HFFc6 (cell line): ENCODE results near the gene IRGC. TPM values are rescaled to one million over a fixed set of nuclear protein-coding genes. Genes with fewer than 3 reads are reported as not detected.

Experiments used
- DNase-seq: peaks from one replicate; pipeline ENCODE4 v3.0.0-alpha.2; 2018
- H3K27ac Mint-ChIP-seq: 2 replicates; pipeline ENCODE4 v1.8.0; 2020; ENCODE audit warnings: mild to moderate bottlenecking, mixed read lengths
- H3K27me3 Mint-ChIP-seq: 2 replicates; pipeline ENCODE4 v1.8.0; 2021; ENCODE audit warnings: mild to moderate bottlenecking, moderate library complexity, mixed read lengths; ENCODE audit not compliant: insufficient read depth
- H3K36me3 Mint-ChIP-seq: 2 replicates; pipeline ENCODE4 v1.8.0; 2021; ENCODE audit warnings: low read depth, mixed read lengths
- H3K4me1 Mint-ChIP-seq: 2 replicates; pipeline ENCODE4 v1.8.0; 2020; ENCODE audit warnings: low read depth, mixed read lengths
- H3K4me3 Mint-ChIP-seq: 2 replicates; pipeline ENCODE4 v1.8.0; 2020; ENCODE audit warnings: mild to moderate bottlenecking, moderate library complexity, mixed read lengths
- H3K9me3 Mint-ChIP-seq: 2 replicates; pipeline ENCODE4 v1.8.0; 2020; ENCODE audit warnings: mild to moderate bottlenecking, mixed read lengths
- CTCF ChIP-seq: fragments of 200-600 bp; sonication (generic); IDR thresholded peaks from 2 replicates; pipeline ENCODE4 v1.5.0; 2021; ENCODE audit warnings: antibody characterized with exemption, mild to moderate bottlenecking
- total RNA-seq, 6 experiments: library from RNA; stranded (reverse); fragmentation: NEBNext Ultra II Directional; extraction: Animal tissue kit (Norgen Biotek cat#: 25700); gene quantifications; 2 replicates in 1 of 6; 3 replicates in 5 of 6; pipeline ENCODE4 v1.2.3, GENCODE V29; 2021

IRGC gene
- total RNA-seq, 6 experiments from 2014 or later, result not detected

GRCh38 chr19:43708716-43709115 lies 7.2 kb upstream of the IRGC start:
- no peaks in the 10 kb centered on the region; the same call in 1 of the 2 replicates for H3K4me1 Mint-ChIP-seq
- no peak for DNase-seq
- H3K9me3 Mint-ChIP-seq, result peaks cover 13% of the 10 kb centered on the region
- H3K36me3 Mint-ChIP-seq, result peaks cover 8% of the 10 kb centered on the region
- H3K27ac Mint-ChIP-seq, result no peak overlapping the region
- no peak overlapping the region for H3K4me3 Mint-ChIP-seq
- no peak for TF ChIP-seq CTCF
- H3K27me3 Mint-ChIP-seq, result peaks cover 6% of the 10 kb centered on the region

- Mint-ChIP-seq H3K27ac (no peak overlapping the region), H3K4me3 (no peak overlapping the region), H3K27me3 (peaks cover 7% of the 10 kb centered on the region), H3K4me1 (no peaks in the 10 kb centered on the region; the same call in 1 of the 2 replicates), H3K36me3 (peaks cover 8% of the 10 kb centered on the region), H3K9me3 (peaks cover 13% of the 10 kb centered on the region)
- TF ChIP-seq CTCF, result no peak
- DNase-seq, result peak; percentile 16
These were observed 4.0 kb upstream of the IRGC start for GRCh38 chr19:43711751-43712355.

GRCh38 chr19:43713208-43713607 lies 2.7 kb upstream of the IRGC start:
- peaks cover 6% of the 10 kb centered on the region for H3K27me3 Mint-ChIP-seq
- H3K4me1 Mint-ChIP-seq, result no peaks in the 10 kb centered on the region; the same call in 1 of the 2 replicates
- no peak overlapping the region for H3K27ac Mint-ChIP-seq
- TF ChIP-seq CTCF, result no peak
- no peak overlapping the region for H3K4me3 Mint-ChIP-seq
- H3K9me3 Mint-ChIP-seq, result peaks cover 10% of the 10 kb centered on the region
- DNase-seq, result no peak
- peaks cover 8% of the 10 kb centered on the region for H3K36me3 Mint-ChIP-seq

- no peaks in the 10 kb centered on the region for H3K9me3 Mint-ChIP-seq
- H3K27ac Mint-ChIP-seq, result no peak overlapping the region
- DNase-seq, result no peak
- H3K27me3 Mint-ChIP-seq, result peaks cover 7% of the 10 kb centered on the region
- no peak overlapping the region for H3K4me3 Mint-ChIP-seq
- no peaks in the 10 kb centered on the region for H3K4me1 Mint-ChIP-seq
- no peak for TF ChIP-seq CTCF
- no peaks in the 10 kb centered on the region for H3K36me3 Mint-ChIP-seq
These were observed 2.9 kb downstream of the IRGC start for GRCh38 chr19:43718627-43719377.

GRCh38 chr19:43719378-43719868 lies 3.5 kb downstream of the IRGC start:
- Mint-ChIP-seq H3K9me3 (no peaks in the 10 kb centered on the region), H3K27me3 (peaks cover 6% of the 10 kb centered on the region), H3K4me3 (no peak overlapping the region), H3K4me1 (no peaks in the 10 kb centered on the region), H3K27ac (no peak overlapping the region), H3K36me3 (no peaks in the 10 kb centered on the region)
- no peak for TF ChIP-seq CTCF
- DNase-seq, result no peak
